ENCODE data around the gene AXDND1. TPM values are rescaled to one million over a fixed set of nuclear protein-coding genes. Genes with fewer than 3 reads are reported as not detected.

Gene AXDND1
- 0.38 and 0.61 TPM in 2 replicates for total RNA-seq (2021; fragmentation: NEBNext Ultra II Directional; extraction: Animal tissue kit (Norgen Biotek cat#: 25700))
- polyA plus RNA-seq (2011; rRNA removed), result not detected in 2 replicates
- not detected for polyA plus RNA-seq (2011; cell fraction: cytosol; rRNA removed)
- not detected for polyA plus RNA-seq (2011; cell fraction: nucleus; rRNA removed)
- 0.17 TPM in 1 of 4 replicates, not detected in the others for polyA plus RNA-seq (2012, experiment 1 of 2)
- polyA plus RNA-seq (2012, experiment 2 of 2), result not detected
- 0.12 TPM for polyA plus RNA-seq (2013, experiment 1 of 2)
- 0.26 TPM for polyA plus RNA-seq (2013, experiment 2 of 2)
- polyA minus RNA-seq (2011; rRNA and poly(A)+ RNA removed), result 0.13 and 0.32 TPM in 2 replicates
- not detected for polyA minus RNA-seq (2011; cell fraction: cytosol; rRNA and poly(A)+ RNA removed)
- 0.50 TPM for polyA minus RNA-seq (2011; cell fraction: nucleus; rRNA and poly(A)+ RNA removed)
- long read RNA-seq, experiment 1, partial matches to known transcripts, result 0 of 1 reads
- long read RNA-seq, experiment 1, other reads (novel, unspliced or antisense), result 1 of 1 reads
- long read RNA-seq, experiment 2, result 0 reads

DNA sequence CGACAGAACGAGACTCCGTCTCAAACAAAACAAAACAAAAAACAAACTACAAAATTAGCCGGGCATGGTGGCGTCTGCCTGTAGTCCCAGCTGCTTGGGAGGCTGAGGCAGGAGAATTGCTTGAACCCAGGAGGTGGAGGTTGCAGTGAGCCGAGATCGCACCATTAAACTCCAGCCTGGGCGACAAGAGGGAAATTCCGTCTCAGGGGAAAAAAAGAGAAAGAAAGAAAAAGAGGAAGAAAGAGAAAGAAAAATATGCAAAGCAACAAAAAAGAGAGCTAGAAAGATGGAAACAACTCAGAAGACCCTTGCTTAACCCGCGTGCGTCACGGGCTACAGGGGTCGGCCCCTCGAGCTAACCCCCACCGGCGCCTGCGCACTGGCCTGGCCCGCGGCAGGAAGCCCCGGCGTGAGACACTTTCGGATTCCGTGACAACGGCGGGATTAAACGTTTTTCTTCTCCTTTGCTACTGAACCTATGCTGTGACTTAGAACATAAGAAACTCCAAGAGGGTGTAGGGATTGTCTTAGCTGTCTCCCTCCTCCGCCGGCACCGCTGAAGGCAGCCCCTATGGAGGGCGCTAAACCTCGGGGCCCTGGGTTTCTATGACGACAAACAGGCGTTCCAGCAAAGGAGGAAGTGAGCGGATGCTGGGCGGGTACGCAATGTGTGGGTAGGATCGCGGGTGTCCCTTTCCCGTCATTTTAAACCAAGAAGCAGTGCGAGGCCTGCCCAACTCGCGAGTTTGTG is at the start of gene AXDND1:
Gene AXDND1, plus strand, starts transcription at position 630 of the 751 bp plus-strand sequence. CDS start 539 bp downstream, outside the sequence.
- Histone ChIP-seq H2BK5ac (ENCODE audit: low read depth, low read length) (peak within 1 kb of the TSS; percentile 76; the same call in 1 of the 2 replicates), H2BK120ac (replicated peaks; ENCODE audit: low read depth, low read length) (no peak within 1 kb of the TSS), H4K8ac (ENCODE audit: extremely low read depth, insufficient read depth, low read length) (peak within 1 kb of the TSS; percentile 58; the same call in 1 of the 2 replicates), H3K27ac (ENCODE audit: low read depth, low read length) (peak within 1 kb of the TSS; percentile 86), H3K79me2 (ENCODE audit: control insufficient read depth in 1 of 2, insufficient read depth in 2 of 2, low read length in 2 of 2) (no peaks in the 10 kb centered on the region), H3K18ac (ENCODE audit: extremely low read depth, low read length) (peak within 1 kb of the TSS; percentile 53), H3K56ac (replicated peaks; ENCODE audit: insufficient read length, low read depth, low read length) (peak within 1 kb of the TSS; percentile 74), H3K4me1 (replicated peaks in 1 of 4; ENCODE audit: control insufficient read depth in 3 of 4, insufficient read depth in 4 of 4, low read length in 3 of 4) (no peaks in the 10 kb centered on the region), H3K9me3 (ENCODE audit: insufficient read depth in 2 of 2, low read depth in 1 of 2, low read length in 1 of 2) (no peaks in the 10 kb centered on the region), H2AFZ (ENCODE audit: low read length) (peak within 1 kb of the TSS; percentile 96), H2BK20ac (ENCODE audit: low read length) (no peak within 1 kb of the TSS), H3K27me3 (replicated peaks in 1 of 4; ENCODE audit: control insufficient read depth in 3 of 4, extremely low read depth in 1 of 4, insufficient read depth in 3 of 4, low read length in 3 of 4) (no peaks in the 10 kb centered on the region), H3K14ac (ENCODE audit: insufficient read length) (no peak within 1 kb of the TSS), H4K5ac (ENCODE audit: insufficient read length, low read depth, low read length) (peak within 1 kb of the TSS; percentile 75), H3K79me1 (ENCODE audit: low read depth, low read length) (no peaks in the 10 kb centered on the region), H3K4me2 (ENCODE audit: insufficient read depth in 1 of 2, low read depth in 2 of 2, low read length in 2 of 2) (peak within 1 kb of the TSS; percentile 71 to 76), H3K9ac (replicated peaks in 1 of 4; ENCODE audit: extremely low read depth in 1 of 4, low read depth in 3 of 4, low read length in 3 of 4) (peak within 1 kb of the TSS; percentile 52 to 90 (median 74)), H3K4ac (replicated peaks; ENCODE audit: insufficient read length, low read depth, low read length) (no peak within 1 kb of the TSS), H3K4me3 (ENCODE audit: extremely low read depth in 1 of 4, insufficient read depth in 2 of 4, low read depth in 3 of 4, low read length in 4 of 4) (peak within 1 kb of the TSS; percentile 83 to 91 (median 87)), H3K23me2 (ENCODE audit: low read depth, low read length) (no peaks in the 10 kb centered on the region; the same call in 1 of the 2 replicates), H2BK12ac (ENCODE audit: low read depth, low read length) (peak within 1 kb of the TSS; percentile 68; the same call in 1 of the 2 replicates), H2AK5ac (ENCODE audit: low read depth, low read length) (no peak within 1 kb of the TSS), H4K20me1 (replicated peaks in 1 of 2; ENCODE audit: control insufficient read depth in 1 of 2, insufficient read depth in 2 of 2, low read length in 2 of 2) (no peaks in the 10 kb centered on the region), H3K36me3 (ENCODE audit: control insufficient read depth in 2 of 4, insufficient read depth in 4 of 4, low read length in 3 of 4) (no peaks in the 10 kb centered on the region), H4K91ac (replicated peaks; ENCODE audit: insufficient read length, low read length) (no peak within 1 kb of the TSS), H2BK15ac (ENCODE audit: low read length) (peak within 1 kb of the TSS; percentile 40; the same call in 1 of the 2 replicates), H3K23ac (ENCODE audit: insufficient read length) (no peak within 1 kb of the TSS)
- ChIA-PET CTCF (ENCODE audit: partially characterized antibody) (interaction anchor here (0.6 to 5.8 kb wide), 5 partner anchors 12 to 313 kb away, joined by 3 to 34 read pairs (median 4); partner anchors contain the start of gene TOR3A), POLR2A (ENCODE audit: partially characterized antibody) (interaction anchor here (0.5 to 1.2 kb wide), 2 partner anchors 15 to 255 kb away, joined by 3 read pairs; no protein-coding TSS in a partner anchor)
- 15% methylated on average over 42 of the region's 43 CpGs; no CpG with 5 or more reads in 1 of the 2 experiments for WGBS, 2 experiments (ENCODE audit: extremely low coverage in 1 of 2, insufficient coverage in 1 of 2, insufficient read length in 1 of 2, insufficient replicate concordance in 2 of 2, low coverage in 1 of 2, low lambda C conversion rate in 2 of 2, missing lambda C conversion rate in 1 of 2)
- peak; percentile 5 to 87 for DNase-seq (ENCODE audit: low read depth in 1 of 2, low spot score in 2 of 2)
- no peak for FAIRE-seq
- TF ChIP-seq EGR1 (IDR thresholded peaks at IDR 0.05; ENCODE audit: borderline replicate concordance, low read depth, low read length), result no peak
- peak; percentile 91 for TF ChIP-seq SAP30 (IDR thresholded peaks at IDR 0.05; ENCODE audit: insufficient read depth, insufficient replicate concordance, low read length)
- peak in 1 of 2 experiments; percentile 51; a peak in 1 of 3 replicates for TF ChIP-seq POLR2A (IDR thresholded peaks at IDR 0.05; ENCODE audit: control extremely low read depth in 1 of 2, low read depth in 2 of 2, low read length in 2 of 2)
- peak; percentile 80 for TF ChIP-seq CREB1 (IDR thresholded peaks at IDR 0.05)
- TF ChIP-seq TAF7 (optimal IDR thresholded peaks at IDR 0.05; ENCODE audit: borderline replicate concordance, low read depth, low read length), result peak; percentile 21
- no peak for TF ChIP-seq CBX8 (IDR thresholded peaks at IDR 0.05; ENCODE audit: borderline replicate concordance, low read depth, low read length)
- no peak for TF ChIP-seq NANOG (IDR thresholded peaks at IDR 0.05; ENCODE audit: insufficient read depth, low read depth, low read length, poor library complexity, severe bottlenecking)
- no peak for TF ChIP-seq CEBPB (IDR thresholded peaks at IDR 0.05; ENCODE audit: low read depth, low read length)
- peak; percentile 96 for TF ChIP-seq SP4 (IDR thresholded peaks at IDR 0.05; ENCODE audit: low read length)
- TF ChIP-seq TEAD4 (IDR thresholded peaks at IDR 0.05; ENCODE audit: low read depth, low read length), result no peak
